ENCODE results near the gene C1S.
A peak's percentile ranks its signal among the peaks of the same experiment; 100 is the strongest.

Gene C1S

DNA sequence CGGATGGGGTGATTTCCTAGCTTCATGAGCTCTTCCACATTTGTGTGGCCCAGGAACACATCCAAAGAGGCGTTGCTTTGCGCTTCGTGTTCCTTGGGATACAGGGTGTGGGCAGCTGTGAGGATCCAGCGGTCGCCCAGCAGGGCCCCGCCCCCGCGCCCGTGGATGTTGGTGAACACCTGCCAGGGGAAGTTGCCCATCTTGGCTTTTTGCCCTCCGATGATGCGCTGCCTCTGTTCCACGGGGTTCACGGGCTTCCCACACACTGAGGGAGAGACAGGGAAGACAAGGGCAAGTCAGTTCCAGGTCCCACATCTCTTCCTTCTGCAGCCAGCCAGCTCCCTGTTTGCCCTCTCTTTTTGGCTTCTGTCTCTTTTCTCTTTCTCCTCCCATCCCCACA is 20.5 kb downstream of the C1S start:
- H3K4me1 ChIP-seq (ENCODE audit: control insufficient read depth, insufficient read depth, low read length) = no peaks in the 10 kb centered on the region
- peaks cover 6% of the 10 kb centered on the region for H3K36me3 ChIP-seq (ENCODE audit: control insufficient read depth, insufficient read depth, low read length)
- H3K4me3 ChIP-seq (ENCODE audit: low read depth, low read length) = no peak overlapping the region
- H3K9me3 ChIP-seq (ENCODE audit: control insufficient read depth, insufficient read depth, low read length) = no peaks in the 10 kb centered on the region
- no peaks in the 10 kb centered on the region for H3K27me3 ChIP-seq (ENCODE audit: control insufficient read depth, insufficient read depth, low read length)
- H3K9ac ChIP-seq (ENCODE audit: low read depth, low read length) = no peak overlapping the region

DNA sequence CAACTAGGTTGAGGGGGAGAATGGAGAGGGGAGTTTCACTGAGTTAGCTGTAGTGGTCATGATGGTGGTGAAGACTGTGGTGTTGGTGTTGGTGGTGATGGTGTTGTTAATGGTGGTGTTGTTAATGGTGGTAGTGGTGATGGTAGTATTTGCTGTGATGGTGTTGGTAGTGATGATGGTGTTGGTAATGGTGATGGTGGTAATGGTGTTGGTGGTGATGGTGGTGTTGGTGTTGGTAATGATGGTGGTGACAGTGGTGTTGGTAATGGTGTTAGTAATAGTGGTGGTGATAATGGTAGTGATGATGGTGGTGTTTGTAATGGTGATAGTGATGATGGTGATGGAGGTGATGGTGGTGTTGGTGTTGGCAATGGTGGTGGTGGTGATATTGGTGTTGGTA is 22.6 kb downstream of the C1S start:
- Histone ChIP-seq H3K4me1 (ENCODE audit: control insufficient read depth, insufficient read depth, low read length) (no peaks in the 10 kb centered on the region), H3K27me3 (ENCODE audit: control insufficient read depth, insufficient read depth, low read length) (no peaks in the 10 kb centered on the region), H3K36me3 (ENCODE audit: control insufficient read depth, insufficient read depth, low read length) (peaks cover 6% of the 10 kb centered on the region), H3K9me3 (ENCODE audit: control insufficient read depth, insufficient read depth, low read length) (no peaks in the 10 kb centered on the region), H3K9ac (ENCODE audit: low read depth, low read length) (no peak overlapping the region), H3K4me3 (ENCODE audit: low read depth, low read length) (no peak overlapping the region)

DNA sequence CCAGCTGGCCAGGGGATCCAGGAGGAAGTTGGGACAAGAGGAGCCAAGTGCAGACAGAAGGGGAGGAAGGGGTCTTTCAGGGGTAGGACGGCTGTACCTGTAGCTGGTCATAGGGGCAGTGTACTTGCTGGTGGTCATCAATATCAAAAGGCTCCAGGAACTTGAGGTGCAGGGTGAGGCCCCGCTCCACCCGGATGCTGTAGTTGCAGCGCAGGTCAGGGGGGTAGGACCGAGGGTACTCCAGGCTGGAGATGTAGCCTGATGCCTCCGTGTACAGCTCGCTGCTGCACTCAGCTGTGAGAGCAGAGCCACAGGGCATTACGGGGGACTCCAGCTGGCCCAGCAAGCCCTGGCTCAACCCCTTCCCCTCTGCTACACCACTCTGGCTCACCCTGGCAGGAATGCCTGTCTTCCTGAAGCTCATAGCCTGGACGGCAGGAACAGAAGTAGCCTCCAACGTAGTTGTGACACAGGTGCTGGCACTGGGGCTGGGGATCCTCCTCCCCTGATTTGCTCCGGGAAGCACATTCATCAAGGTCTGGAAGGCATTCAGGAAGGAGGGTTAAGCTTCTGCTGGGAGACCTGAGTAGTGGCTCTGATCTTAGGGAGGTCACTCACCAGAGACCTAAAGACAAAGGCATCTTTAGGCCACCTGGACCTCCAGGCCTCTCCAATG is 28.8 kb downstream of the C1S start:
- H3K9ac ChIP-seq (ENCODE audit: low read depth, low read length) = no peak overlapping the region
- peaks cover 6% of the 10 kb centered on the region for H3K36me3 ChIP-seq (ENCODE audit: control insufficient read depth, insufficient read depth, low read length)
- H3K27me3 ChIP-seq (ENCODE audit: control insufficient read depth, insufficient read depth, low read length) = no peaks in the 10 kb centered on the region
- no peak overlapping the region for H3K4me3 ChIP-seq (ENCODE audit: low read depth, low read length)
- H3K4me1 ChIP-seq (ENCODE audit: control insufficient read depth, insufficient read depth, low read length) = peaks cover 12% of the 10 kb centered on the region
- H3K9me3 ChIP-seq (ENCODE audit: control insufficient read depth, insufficient read depth, low read length) = no peaks in the 10 kb centered on the region

DNA sequence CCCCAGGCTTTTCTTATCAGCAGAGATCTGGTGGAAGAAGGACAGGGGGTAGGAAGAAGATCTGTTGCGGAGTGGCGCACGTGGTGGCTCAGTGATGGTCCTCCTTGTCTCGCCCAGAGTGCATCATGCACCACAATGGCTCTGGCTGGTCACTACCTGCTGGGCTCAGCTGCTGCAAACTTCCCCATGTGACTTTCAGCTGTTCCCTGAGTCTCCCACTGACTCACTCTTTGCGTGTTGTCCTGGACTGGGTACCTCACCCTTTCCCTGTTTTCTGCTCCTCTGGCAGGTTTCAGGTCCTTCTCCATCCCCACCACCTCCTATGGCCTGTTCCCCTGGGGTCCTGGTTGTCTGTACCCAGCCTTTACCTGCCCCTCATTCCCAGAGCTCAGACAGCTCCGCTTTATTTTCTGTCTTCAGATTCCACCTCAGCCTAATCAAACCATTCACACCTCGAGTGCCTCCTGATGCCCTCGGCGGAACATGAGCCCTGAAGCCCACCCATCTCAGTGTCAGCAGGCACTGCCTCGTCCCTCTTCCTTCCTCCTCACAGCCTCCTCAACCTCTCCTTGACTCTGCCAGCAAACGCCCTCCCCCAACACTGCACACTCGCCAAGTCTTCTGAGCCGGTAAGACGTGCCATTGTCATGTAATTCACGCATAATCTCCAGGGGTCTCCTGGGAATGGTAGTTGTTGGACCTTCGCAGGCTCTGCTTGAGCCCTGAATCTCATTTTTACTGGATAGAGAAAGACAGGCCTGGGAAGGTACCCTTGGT is 29.9 kb downstream of the C1S start:
- H3K4me3 ChIP-seq (ENCODE audit: low read depth, low read length) = no peak overlapping the region
- H3K36me3 ChIP-seq (ENCODE audit: control insufficient read depth, insufficient read depth, low read length) = no peaks in the 10 kb centered on the region
- peak overlapping the region; percentile 4 for H3K9ac ChIP-seq (ENCODE audit: low read depth, low read length)
- H3K4me1 ChIP-seq (ENCODE audit: control insufficient read depth, insufficient read depth, low read length) = peaks cover 14% of the 10 kb centered on the region
- H3K27me3 ChIP-seq (ENCODE audit: control insufficient read depth, insufficient read depth, low read length) = no peaks in the 10 kb centered on the region
- H3K9me3 ChIP-seq (ENCODE audit: control insufficient read depth, insufficient read depth, low read length) = no peaks in the 10 kb centered on the region

DNA sequence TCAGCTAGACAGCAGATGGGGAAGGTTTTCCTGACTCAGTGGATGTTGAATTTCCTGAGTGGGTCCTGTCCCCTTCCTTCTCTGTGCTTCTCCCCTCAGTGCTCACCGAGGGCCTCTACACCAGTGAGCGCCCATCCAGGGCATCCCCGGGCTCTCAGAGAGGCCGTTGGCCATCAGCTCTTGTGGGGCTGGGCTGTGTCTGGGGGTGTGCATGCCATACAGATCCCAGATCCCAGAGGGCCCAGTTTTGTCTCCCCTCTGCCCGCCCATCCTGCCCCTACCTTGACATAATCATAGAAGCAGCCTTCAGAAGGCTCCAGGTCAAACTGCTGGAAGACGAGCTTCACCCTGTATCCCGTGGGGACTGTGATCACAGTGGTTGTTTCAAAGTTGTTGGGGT is 30.7 kb downstream of the C1S start:
- Histone ChIP-seq H3K27me3 (ENCODE audit: control insufficient read depth, insufficient read depth, low read length) (no peaks in the 10 kb centered on the region), H3K4me1 (ENCODE audit: control insufficient read depth, insufficient read depth, low read length) (peaks cover 19% of the 10 kb centered on the region), H3K36me3 (ENCODE audit: control insufficient read depth, insufficient read depth, low read length) (no peaks in the 10 kb centered on the region), H3K9ac (ENCODE audit: low read depth, low read length) (no peak overlapping the region), H3K9me3 (ENCODE audit: control insufficient read depth, insufficient read depth, low read length) (no peaks in the 10 kb centered on the region), H3K4me3 (ENCODE audit: low read depth, low read length) (no peak overlapping the region)

DNA sequence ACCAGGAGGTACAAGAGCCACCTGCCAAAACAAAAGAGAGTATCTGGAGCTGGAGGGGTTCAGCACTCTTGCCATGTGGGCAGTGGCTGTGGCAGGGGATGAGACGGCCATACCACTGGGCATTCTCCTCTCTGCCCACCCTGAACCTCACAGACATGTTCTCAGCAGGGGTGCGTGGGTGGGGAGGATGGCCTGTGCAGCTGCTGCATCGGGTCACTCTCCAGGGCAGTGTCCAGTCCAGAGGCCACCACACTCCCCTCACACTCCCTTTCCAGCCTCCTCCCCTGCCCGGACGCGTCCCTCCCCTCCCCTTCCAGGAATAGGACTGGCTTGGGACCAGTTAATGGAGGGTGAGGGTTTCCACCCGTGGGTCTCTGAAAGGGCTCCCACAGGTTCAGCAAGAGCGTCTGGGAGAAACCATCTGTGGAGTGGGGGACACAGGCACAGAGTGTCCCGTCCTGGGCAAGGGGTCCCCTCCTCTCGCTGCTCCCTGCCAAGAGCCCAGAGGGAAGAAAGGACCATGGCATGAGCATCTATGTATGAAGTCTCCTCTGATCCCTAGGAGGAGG is 31.2 kb downstream of the C1S start:
- no peaks in the 10 kb centered on the region for H3K27me3 ChIP-seq (ENCODE audit: control insufficient read depth, insufficient read depth, low read length)
- H3K9me3 ChIP-seq (ENCODE audit: control insufficient read depth, insufficient read depth, low read length) = no peaks in the 10 kb centered on the region
- H3K4me3 ChIP-seq (ENCODE audit: low read depth, low read length) = peak overlapping the region; percentile 41
- peaks cover 19% of the 10 kb centered on the region for H3K4me1 ChIP-seq (ENCODE audit: control insufficient read depth, insufficient read depth, low read length)
- no peak overlapping the region for H3K9ac ChIP-seq (ENCODE audit: low read depth, low read length)
- no peaks in the 10 kb centered on the region for H3K36me3 ChIP-seq (ENCODE audit: control insufficient read depth, insufficient read depth, low read length)

DNA sequence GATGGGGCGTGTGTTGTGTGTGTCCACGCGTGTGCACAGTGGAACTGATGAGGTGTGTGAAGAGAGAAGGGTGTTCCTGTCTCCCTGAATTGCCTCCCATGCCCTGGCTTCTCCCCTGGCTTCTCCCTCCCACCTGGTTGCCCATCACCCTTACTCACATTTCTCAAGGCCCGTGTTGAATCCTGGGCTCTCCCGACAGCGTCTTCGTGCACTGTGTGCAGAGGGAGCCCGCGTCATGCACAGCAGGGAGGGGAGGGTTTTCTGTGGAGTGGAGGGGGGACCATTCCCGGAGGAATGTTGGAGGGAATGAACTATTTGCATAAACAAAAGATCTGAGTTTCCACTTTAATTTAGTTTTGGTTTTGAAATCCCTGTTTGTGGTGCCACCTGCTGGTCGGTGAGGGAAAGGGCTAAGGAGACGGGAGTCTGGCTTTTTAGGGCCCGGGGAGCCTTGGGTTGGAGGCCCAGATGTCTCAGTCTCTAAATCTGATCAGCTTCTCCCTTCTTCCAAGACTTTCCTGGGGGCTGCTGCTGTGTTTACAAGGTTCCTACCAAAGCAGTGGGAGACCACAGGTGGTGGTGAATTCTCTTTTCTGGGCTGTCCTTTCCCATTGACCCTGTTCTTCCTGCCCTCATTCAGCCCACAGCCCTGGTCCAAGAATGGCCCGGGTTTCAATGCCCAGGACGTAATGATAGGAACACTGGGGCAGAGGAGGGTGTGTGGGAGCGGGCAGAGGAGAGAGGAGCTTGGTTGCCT is 31.9 kb downstream of the C1S start, which contains the start of gene C1R:
TSS of gene C1R (minus strand) at position 217 of the 757 bp plus-strand sequence. CDS start at position 160, 57 bp downstream.
- Histone ChIP-seq H3K9me3 (ENCODE audit: control insufficient read depth, insufficient read depth, low read length) (no peaks in the 10 kb centered on the region), H3K4me1 (ENCODE audit: control insufficient read depth, insufficient read depth, low read length) (peaks cover 19% of the 10 kb centered on the region), H3K27me3 (ENCODE audit: control insufficient read depth, insufficient read depth, low read length) (no peaks in the 10 kb centered on the region), H3K36me3 (ENCODE audit: control insufficient read depth, insufficient read depth, low read length) (no peaks in the 10 kb centered on the region), H3K9ac (ENCODE audit: low read depth, low read length) (no peak within 1 kb of the TSS), H3K4me3 (ENCODE audit: low read depth, low read length) (peak within 1 kb of the TSS; percentile 41)

DNA sequence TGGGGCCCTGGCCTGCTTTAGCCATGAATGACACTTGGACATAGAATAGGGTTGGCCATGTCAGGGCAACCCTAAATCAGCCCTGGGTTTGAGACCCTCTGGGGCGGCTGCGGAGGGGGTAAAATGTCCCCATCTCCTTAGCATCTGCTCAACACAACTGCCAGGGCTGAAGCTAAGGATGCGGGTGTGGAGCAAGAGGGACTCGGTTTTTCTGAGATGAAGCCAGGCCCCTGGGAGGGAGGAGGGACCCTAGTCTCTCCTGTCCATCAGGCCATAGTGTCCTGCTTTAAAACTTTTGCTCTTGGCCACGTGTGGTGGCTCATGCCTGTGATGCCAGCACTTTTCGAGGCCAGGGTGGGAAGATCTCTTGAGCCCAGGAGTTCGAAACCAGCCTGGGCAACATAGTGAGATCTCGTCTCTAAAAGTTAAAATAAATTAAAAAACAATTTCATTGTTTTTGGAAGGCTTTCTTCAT is 32.5 kb downstream of the C1S start:
- Histone ChIP-seq H3K36me3 (ENCODE audit: control insufficient read depth, insufficient read depth, low read length) (no peaks in the 10 kb centered on the region), H3K4me1 (ENCODE audit: control insufficient read depth, insufficient read depth, low read length) (peaks cover 19% of the 10 kb centered on the region)

DNA sequence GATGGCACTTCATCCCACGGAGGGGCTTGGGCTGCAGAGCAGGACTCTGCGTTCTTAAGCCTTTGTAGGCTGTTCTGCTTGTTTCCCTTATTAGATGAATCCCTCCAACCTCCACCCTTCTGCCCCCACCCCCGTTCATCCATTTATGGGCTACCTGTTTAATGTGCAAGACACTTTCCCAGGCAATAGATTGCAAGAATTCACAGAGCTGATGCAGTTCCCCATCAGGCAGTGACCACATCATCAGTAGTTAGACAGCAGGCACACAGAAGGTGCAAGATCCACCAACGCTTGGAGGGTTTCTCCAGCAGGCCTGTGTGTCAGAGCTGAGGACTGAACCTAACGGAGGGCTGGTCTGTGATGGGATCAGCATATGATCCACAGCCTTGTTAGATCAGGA is 33.0 kb downstream of the C1S start:
- Histone ChIP-seq H3K9me3 (ENCODE audit: control insufficient read depth, insufficient read depth, low read length) (no peaks in the 10 kb centered on the region), H3K4me1 (ENCODE audit: control insufficient read depth, insufficient read depth, low read length) (peaks cover 19% of the 10 kb centered on the region), H3K27me3 (ENCODE audit: control insufficient read depth, insufficient read depth, low read length) (no peaks in the 10 kb centered on the region), H3K36me3 (ENCODE audit: control insufficient read depth, insufficient read depth, low read length) (no peaks in the 10 kb centered on the region), H3K9ac (ENCODE audit: low read depth, low read length) (no peak overlapping the region), H3K4me3 (ENCODE audit: low read depth, low read length) (no peak overlapping the region)

More for the DNA sequence above, 32.5 kb downstream of the C1S start:
- Histone ChIP-seq H3K4me3 (ENCODE audit: low read depth, low read length) (no peak overlapping the region), H3K9ac (ENCODE audit: low read depth, low read length) (no peak overlapping the region), H3K9me3 (ENCODE audit: control insufficient read depth, insufficient read depth, low read length) (no peaks in the 10 kb centered on the region), H3K27me3 (ENCODE audit: control insufficient read depth, insufficient read depth, low read length) (no peaks in the 10 kb centered on the region)

DNA sequence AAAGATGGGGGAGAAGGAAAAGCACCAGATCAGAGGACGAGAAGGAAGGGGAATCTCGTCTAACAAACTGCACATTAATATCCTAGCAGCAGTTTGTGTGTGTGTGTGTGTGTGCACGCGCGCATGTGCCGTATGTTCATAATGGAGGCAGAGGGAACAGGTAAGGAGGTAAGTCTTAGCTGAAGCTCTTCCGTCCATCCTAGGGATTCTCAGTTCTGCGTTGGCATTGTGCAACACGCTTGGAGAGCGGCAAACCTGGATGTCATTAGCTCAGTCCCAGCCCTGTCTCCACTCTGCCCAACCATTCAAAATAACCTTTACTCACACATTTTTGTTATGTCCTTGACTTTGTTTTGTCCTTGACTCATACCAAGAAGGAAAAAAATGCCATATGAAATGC is 33.4 kb downstream of the C1S start:
- Histone ChIP-seq H3K36me3 (ENCODE audit: control insufficient read depth, insufficient read depth, low read length) (no peaks in the 10 kb centered on the region), H3K9ac (ENCODE audit: low read depth, low read length) (no peak overlapping the region), H3K27me3 (ENCODE audit: control insufficient read depth, insufficient read depth, low read length) (no peaks in the 10 kb centered on the region), H3K4me3 (ENCODE audit: low read depth, low read length) (no peak overlapping the region), H3K4me1 (ENCODE audit: control insufficient read depth, insufficient read depth, low read length) (peaks cover 19% of the 10 kb centered on the region), H3K9me3 (ENCODE audit: control insufficient read depth, insufficient read depth, low read length) (no peaks in the 10 kb centered on the region)
